Measurements from ENCODE around the gene RELCH.

The RELCH gene

GRCh38 chr18:62157843-62158242 is 29.2 kb upstream of the RELCH start:
- Histone ChIP-seq H3K36me3 (ENCODE audit: control insufficient read depth, low read length) (peaks cover 7% of the 10 kb centered on the region; the same call in 1 of the 2 replicates), H3K79me2 (ENCODE audit: control insufficient read depth, low read length) (no peaks in the 10 kb centered on the region), H3K4me2 (ENCODE audit: low read length) (no peak overlapping the region), H4K20me1 (ENCODE audit: control insufficient read depth, insufficient read depth, low read depth, low read length) (no peaks in the 10 kb centered on the region), H3K9me3 (ENCODE audit: control insufficient read depth, insufficient read depth, low read length) (no peaks in the 10 kb centered on the region), H3K27me3 (ENCODE audit: control insufficient read depth, low read length) (no peaks in the 10 kb centered on the region), H3K9me2 (replicated peaks; ENCODE audit: control insufficient read depth, low read length) (no peaks in the 10 kb centered on the region), H3K27ac (ENCODE audit: low read depth, low read length) (no peak overlapping the region), H3F3A (ENCODE audit: control insufficient read depth, insufficient read depth) (no peaks in the 10 kb centered on the region), H3K4me3 (ENCODE audit: low read length) (no peak overlapping the region), H3K4me1 (ENCODE audit: control insufficient read depth, low read length) (0 out of 2 replicates have a peak, but pooled peaks cover 3% of the 10 kb centered on the region)
- TF ChIP-seq CTCF (IDR thresholded peaks at IDR 0.05; ENCODE audit: low read depth, low read length, poor library complexity, severe bottlenecking) (no peak), EZH2phosphoT487 (IDR thresholded peaks at IDR 0.05; ENCODE audit: borderline replicate concordance, low read length) (no peak)

- Histone ChIP-seq H3K4me1 (ENCODE audit: control insufficient read depth, low read length) (0 out of 2 replicates have a peak, but pooled peaks cover 3% of the 10 kb centered on the region), H3K9me2 (replicated peaks; ENCODE audit: control insufficient read depth, low read length) (no peaks in the 10 kb centered on the region), H3K36me3 (ENCODE audit: control insufficient read depth, low read length) (no peaks in the 10 kb centered on the region), H3K4me3 (ENCODE audit: low read length) (no peak overlapping the region), H3F3A (ENCODE audit: control insufficient read depth, insufficient read depth) (no peaks in the 10 kb centered on the region), H3K9me3 (ENCODE audit: control insufficient read depth, insufficient read depth, low read length) (no peaks in the 10 kb centered on the region), H4K20me1 (ENCODE audit: control insufficient read depth, insufficient read depth, low read depth, low read length) (no peaks in the 10 kb centered on the region), H3K79me2 (ENCODE audit: control insufficient read depth, low read length) (no peaks in the 10 kb centered on the region), H3K27me3 (ENCODE audit: control insufficient read depth, low read length) (no peaks in the 10 kb centered on the region), H3K4me2 (ENCODE audit: low read length) (no peak overlapping the region), H3K27ac (ENCODE audit: low read depth, low read length) (no peak overlapping the region)
- TF ChIP-seq CTCF (IDR thresholded peaks at IDR 0.05; ENCODE audit: low read depth, low read length, poor library complexity, severe bottlenecking): no peak
- no peak for TF ChIP-seq EZH2phosphoT487 (IDR thresholded peaks at IDR 0.05; ENCODE audit: borderline replicate concordance, low read length)
These were observed 22.7 kb upstream of the RELCH start for GRCh38 chr18:62164310-62164709.

GRCh38 chr18:62164855-62165487 is 22.1 kb upstream of the RELCH start:
- no peaks in the 10 kb centered on the region for H3K9me3 ChIP-seq (ENCODE audit: control insufficient read depth, insufficient read depth, low read length)
- H3K4me3 ChIP-seq (ENCODE audit: low read length): no peak overlapping the region
- no peaks in the 10 kb centered on the region for H3K9me2 ChIP-seq (replicated peaks; ENCODE audit: control insufficient read depth, low read length)
- TF ChIP-seq CTCF (IDR thresholded peaks at IDR 0.05; ENCODE audit: low read depth, low read length, poor library complexity, severe bottlenecking): no peak
- no peak for TF ChIP-seq EZH2phosphoT487 (IDR thresholded peaks at IDR 0.05; ENCODE audit: borderline replicate concordance, low read length)
- 0 out of 2 replicates have a peak, but pooled peaks cover 3% of the 10 kb centered on the region for H3K4me1 ChIP-seq (ENCODE audit: control insufficient read depth, low read length)
- no peaks in the 10 kb centered on the region for H3K79me2 ChIP-seq (ENCODE audit: control insufficient read depth, low read length)
- H3K4me2 ChIP-seq (ENCODE audit: low read length): no peak overlapping the region
- no peaks in the 10 kb centered on the region for H4K20me1 ChIP-seq (ENCODE audit: control insufficient read depth, insufficient read depth, low read depth, low read length)
- H3K36me3 ChIP-seq (ENCODE audit: control insufficient read depth, low read length): no peaks in the 10 kb centered on the region
- no peaks in the 10 kb centered on the region for H3K27me3 ChIP-seq (ENCODE audit: control insufficient read depth, low read length)
- H3F3A ChIP-seq (ENCODE audit: control insufficient read depth, insufficient read depth): no peaks in the 10 kb centered on the region
- H3K27ac ChIP-seq (ENCODE audit: low read depth, low read length): no peak overlapping the region

All from DOHH2 (cell line).